ENCODE measurements around the gene METTL2B. TPM values are rescaled to one million over a fixed set of nuclear protein-coding genes. Genes with fewer than 3 reads are reported as not detected.
"Not testable (repeated sequence)": the region's sequence is repeated elsewhere in the genome, so short reads cannot be mapped to it uniquely, and the experiment has no call there.

Gene METTL2B
- total RNA-seq, 1 experiment from 2014 or later: 45.4 TPM

DNA sequence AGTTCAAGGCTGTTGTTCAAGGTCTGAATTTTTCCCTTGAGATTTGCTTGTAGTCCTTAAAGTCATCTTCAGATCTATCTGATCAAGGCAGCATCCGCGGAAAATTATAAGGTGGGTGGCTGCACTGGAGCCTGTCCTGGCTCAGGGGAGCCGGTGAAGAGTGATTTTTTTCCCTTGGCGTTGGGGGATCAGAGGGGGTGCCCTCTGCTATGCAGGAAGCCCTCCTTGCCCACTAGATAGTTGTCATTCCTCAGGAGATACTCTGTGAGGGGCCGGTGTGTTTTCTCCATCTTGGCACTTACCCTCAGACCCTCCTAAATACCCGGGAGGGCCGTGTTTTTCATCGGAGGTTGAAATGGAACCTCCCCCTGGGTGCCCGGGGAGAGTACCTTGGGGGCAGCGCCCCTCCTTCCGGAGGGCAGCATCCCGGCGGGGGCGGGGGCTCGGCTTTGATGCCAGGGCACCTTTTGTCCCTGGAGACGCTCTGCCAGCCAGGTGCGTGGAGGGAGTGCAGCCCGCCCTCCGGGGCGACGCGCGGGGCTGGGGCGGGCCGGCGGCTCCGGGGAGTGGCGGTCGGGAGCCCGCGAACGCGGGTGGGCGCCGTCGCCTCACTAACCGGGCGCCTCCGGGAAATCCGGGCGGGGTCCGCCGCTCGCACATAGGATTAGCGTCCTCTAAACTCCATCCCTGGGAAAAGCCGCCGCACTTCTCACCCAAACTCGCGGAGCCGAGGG, 53.7 kb downstream of the METTL2B start:
- H3K27me3 ChIP-seq; H3K9me3 ChIP-seq (replicated peaks); H3K36me3 ChIP-seq; H3K4me1 ChIP-seq: not testable (repeated sequence)
- peak overlapping the region; percentile 60; the same call in 1 of the 2 replicates for H3K27ac ChIP-seq
- peak overlapping the region; percentile 100 for H3K4me3 ChIP-seq
- peak; percentile 15 to 20 for DNase-seq

- DNase-seq: no peak
- Histone ChIP-seq H3K4me3 (peak overlapping the region; percentile 100), H3K9me3 (replicated peaks) (no peaks in the 10 kb centered on the region), H3K36me3 (0 out of 2 replicates have a peak, but pooled peaks cover 4% of the 10 kb centered on the region), H3K27ac (peak overlapping the region; percentile 60; the same call in 1 of the 2 replicates), H3K27me3 (no peaks in the 10 kb centered on the region), H3K4me1 (0 out of 2 replicates have a peak, but pooled peaks cover 3% of the 10 kb centered on the region)
Observed at GRCh38 chr7:128530855-128531104, 54.2 kb downstream of the METTL2B start.

DNA sequence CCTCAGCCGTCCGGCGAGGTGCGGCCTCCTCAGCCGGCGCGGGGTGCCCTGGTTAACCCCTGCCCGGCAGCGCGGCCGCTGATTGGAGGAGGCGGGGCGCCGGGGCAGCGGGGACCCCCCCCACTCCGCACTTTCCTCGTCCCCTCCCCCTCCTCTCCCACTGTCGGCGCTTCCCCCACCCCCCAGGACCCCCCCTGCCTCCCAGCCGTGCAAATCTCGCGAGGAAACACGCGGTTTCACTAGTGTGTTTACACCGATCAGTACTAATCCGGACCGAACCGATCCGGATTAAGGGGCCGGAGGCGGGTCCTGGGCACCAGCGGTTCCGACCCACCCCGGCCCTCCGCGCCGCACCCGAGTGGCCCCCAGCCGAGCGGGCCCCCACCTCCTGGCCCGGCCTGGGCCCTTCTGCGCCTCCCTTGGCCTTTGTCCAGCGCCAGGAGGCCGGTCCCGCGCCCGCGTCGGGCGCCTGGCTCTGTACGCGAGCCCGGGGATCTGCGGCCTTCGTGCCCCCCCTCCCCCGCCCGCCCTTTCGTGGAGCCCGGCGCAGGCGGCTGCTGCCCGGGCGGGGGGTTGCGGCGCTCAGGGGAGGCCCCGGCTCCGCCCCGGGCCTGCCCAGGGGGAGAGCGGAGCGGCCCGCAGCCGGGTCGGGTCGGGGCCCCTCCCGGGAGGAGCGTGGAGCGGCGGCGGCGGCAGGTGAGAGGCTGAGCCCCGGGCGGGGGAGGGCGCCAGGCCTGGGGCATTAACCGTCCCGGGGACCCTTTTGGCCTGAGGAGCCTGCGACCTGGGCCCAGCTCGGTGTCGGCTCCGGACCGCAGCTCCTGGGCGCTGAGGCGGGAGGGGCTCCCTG, 54.8 kb downstream of the METTL2B start:
- DNase-seq: peak; percentile 89 to 91
- H3K9me3 ChIP-seq (replicated peaks); H3K36me3 ChIP-seq; H3K4me1 ChIP-seq; H3K27me3 ChIP-seq: not testable (repeated sequence)
- Histone ChIP-seq H3K27ac (peak overlapping the region; percentile 98), H3K4me3 (peak overlapping the region; percentile 100)

DNA sequence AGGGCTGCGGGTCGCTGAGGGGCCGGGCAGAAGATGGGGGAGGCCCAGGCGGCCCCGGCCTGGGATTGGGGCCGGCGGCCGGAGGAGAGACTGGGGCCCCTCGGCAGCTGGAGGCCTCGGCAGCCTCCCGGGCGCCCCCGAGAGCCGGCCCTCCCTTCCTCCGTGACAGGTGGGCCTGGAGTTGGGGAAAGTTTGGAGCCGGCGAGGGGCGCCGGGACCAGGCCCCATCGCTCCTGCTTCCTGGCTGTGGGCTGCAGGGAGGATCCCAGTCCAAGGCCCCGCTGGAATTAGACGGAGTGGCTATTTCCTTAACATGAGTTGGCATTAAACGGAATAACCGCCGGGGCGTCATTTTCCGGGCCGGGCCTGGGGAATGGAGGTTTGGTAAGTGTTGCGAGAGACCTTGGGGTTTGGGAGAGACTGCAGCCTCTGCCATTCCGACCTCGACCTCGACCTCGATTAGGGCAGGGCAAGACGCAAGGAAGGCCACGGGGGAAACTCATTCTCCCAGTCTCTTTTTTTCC, 55.5 kb downstream of the METTL2B start:
- not testable (repeated sequence) for H3K4me1 ChIP-seq; H3K36me3 ChIP-seq; H3K27me3 ChIP-seq; H3K9me3 ChIP-seq (replicated peaks)
- Histone ChIP-seq H3K27ac (peak overlapping the region; percentile 98), H3K4me3 (peak overlapping the region; percentile 100)
- DNase-seq: peak; percentile 50 to 51

GRCh38 chr7:128532956-128533355, 56.4 kb downstream of the METTL2B start:
- not testable (repeated sequence) for H3K4me1 ChIP-seq; H3K27ac ChIP-seq; H3K27me3 ChIP-seq; H3K9me3 ChIP-seq (replicated peaks); H3K36me3 ChIP-seq; DNase-seq
- H3K4me3 ChIP-seq: peak overlapping the region; percentile 100

GRCh38 chr7:128537410-128537809, 60.9 kb downstream of the METTL2B start:
- H3K4me1 ChIP-seq; H3K36me3 ChIP-seq; H3K9me3 ChIP-seq (replicated peaks); H3K4me3 ChIP-seq; H3K27me3 ChIP-seq; H3K27ac ChIP-seq; DNase-seq: not testable (repeated sequence)

DNA sequence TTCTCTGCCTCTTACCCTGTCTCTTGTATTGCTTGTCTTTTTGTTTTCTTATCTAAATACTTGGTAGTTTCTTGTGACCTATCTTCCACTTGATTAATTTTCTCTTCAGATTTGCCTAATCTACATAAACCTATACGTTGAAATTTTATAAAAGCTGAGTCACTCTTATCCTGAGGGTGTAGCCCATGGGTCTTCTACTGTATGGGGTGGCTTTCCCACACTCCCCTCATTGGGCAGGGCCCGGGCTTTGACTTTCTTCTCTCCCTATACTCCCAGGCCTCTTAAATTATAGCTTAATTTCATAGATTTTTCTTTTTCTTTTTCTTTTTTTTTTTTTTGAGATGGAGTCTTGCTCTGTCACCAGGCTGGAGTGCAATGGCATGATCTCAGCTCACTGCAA, 66.0 kb downstream of the METTL2B start:
- not testable (repeated sequence) for H3K27me3 ChIP-seq; H3K4me3 ChIP-seq; H3K9me3 ChIP-seq (replicated peaks); H3K27ac ChIP-seq; DNase-seq; H3K4me1 ChIP-seq
- peaks cover 19% of the 10 kb centered on the region for H3K36me3 ChIP-seq

- not testable (repeated sequence) for H3K9me3 ChIP-seq (replicated peaks); H3K4me1 ChIP-seq; DNase-seq
Observed at GRCh38 chr7:128543300-128543699, 66.8 kb downstream of the METTL2B start.

DNA sequence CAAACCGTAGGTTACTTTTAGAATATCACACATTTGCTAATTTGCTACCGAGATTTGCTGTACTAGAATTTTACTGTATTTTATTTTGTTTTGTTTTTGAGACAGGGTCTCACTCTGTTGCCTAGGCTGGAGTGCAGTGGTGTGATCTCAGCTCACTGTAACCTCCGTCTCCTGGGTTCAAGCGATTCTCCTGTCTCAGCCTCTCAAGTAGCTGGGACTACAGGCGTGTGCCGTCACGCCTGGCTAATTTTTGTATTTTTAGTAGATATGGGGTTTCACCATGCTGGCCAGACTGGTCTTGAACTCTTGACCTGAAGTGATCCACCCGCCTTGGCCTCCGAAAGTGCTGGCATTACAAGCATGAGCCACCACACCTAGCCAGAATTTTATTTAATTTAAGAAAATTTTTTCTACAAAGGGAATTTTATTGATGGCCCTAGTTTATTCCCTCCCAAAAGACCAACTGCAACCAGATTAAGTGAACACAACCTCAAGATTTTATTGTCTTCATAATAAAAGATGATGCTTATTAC, 69.8 kb downstream of the METTL2B start:
- not testable (repeated sequence) for H3K27ac ChIP-seq; DNase-seq; H3K4me3 ChIP-seq; H3K9me3 ChIP-seq (replicated peaks); H3K27me3 ChIP-seq; H3K4me1 ChIP-seq
- peaks cover 19% of the 10 kb centered on the region for H3K36me3 ChIP-seq

More at GRCh38 chr7:128543300-128543699, 66.8 kb downstream of the METTL2B start:
- not testable (repeated sequence) for H3K27ac ChIP-seq, H3K4me3 ChIP-seq, H3K27me3 ChIP-seq
- H3K36me3 ChIP-seq: peaks cover 20% of the 10 kb centered on the region

- H3K9me3 ChIP-seq (replicated peaks): no peaks in the 10 kb centered on the region
- no peaks in the 10 kb centered on the region for H3K27me3 ChIP-seq
- H3K36me3 ChIP-seq: peaks cover 14% of the 10 kb centered on the region
- no peak overlapping the region for H3K27ac ChIP-seq
- no peaks in the 10 kb centered on the region for H3K4me1 ChIP-seq
- no peak overlapping the region for H3K4me3 ChIP-seq
- DNase-seq: no peak
Observed at GRCh38 chr7:128550920-128551319, 74.4 kb downstream of the METTL2B start.

GRCh38 chr7:128554394-128554793, 77.8 kb downstream of the METTL2B start:
- H3K4me1 ChIP-seq; H3K4me3 ChIP-seq; H3K9me3 ChIP-seq (replicated peaks); H3K36me3 ChIP-seq; DNase-seq; H3K27me3 ChIP-seq; H3K27ac ChIP-seq: not testable (repeated sequence)

Other genes with a start within 250 kb of the METTL2B start
- gene LEP, start 235.5 kb upstream of the METTL2B start, total RNA-seq (2014; rRNA removed; shearing (Covaris generic)): not detected in 2 replicates
- gene RBM28, start 132.8 kb upstream of the METTL2B start, total RNA-seq (2014; rRNA removed; shearing (Covaris generic)): 37.0 and 49.7 TPM in 2 replicates
- 3.2 and 5.1 TPM in 2 replicates for gene PRRT4, start 115.1 kb upstream of the METTL2B start, total RNA-seq (2014; rRNA removed; shearing (Covaris generic))
- gene IMPDH1, start 66.8 kb upstream of the METTL2B start, total RNA-seq (2014; rRNA removed; shearing (Covaris generic)): 43.2 and 47.9 TPM in 2 replicates
- gene HILPDA, start 20.9 kb upstream of the METTL2B start, total RNA-seq (2014; rRNA removed; shearing (Covaris generic)): 33.1 and 34.6 TPM in 2 replicates
- 0.16 and 0.20 TPM in 2 replicates for gene GARIN1A, start 195.5 kb downstream of the METTL2B start, total RNA-seq (2014; rRNA removed; shearing (Covaris generic))

Data from SJCRH30 (cell line).